Activated naive CD4-positive, alpha-beta T cell treated with anti-CD3 and anti-CD28 coated beads for 36 hours (primary cell): ENCODE results near the gene OR6C4. TPM values are rescaled to one million over a fixed set of nuclear protein-coding genes. Genes with fewer than 3 reads are reported as not detected.
"Not testable (repeated sequence)": the region's sequence is repeated elsewhere in the genome, so short reads cannot be mapped to it uniquely, and the experiment has no call there.

Source experiments
- CTCF ChIA-PET: fragments of 350-600 bp; sonication (Branson Sonifier 250); formaldehyde crosslinking; loops from one replicate; lab custom pipeline; 2021; ENCODE audit warnings: antibody characterized with exemption; lab: Charles Lee
- DNase-seq: peaks from one replicate; pipeline ENCODE4 v3.0.0-alpha.2; 2020
- H3K27ac Mint-ChIP-seq: one replicate; pipeline ENCODE4 v1.8.0; 2021; ENCODE audit warnings: mild to moderate bottlenecking, mixed read lengths
- H3K27me3 Mint-ChIP-seq: one replicate; pipeline ENCODE4 v1.8.0; 2021; ENCODE audit warnings: low read depth, mixed read lengths
- H3K36me3 Mint-ChIP-seq: one replicate; pipeline ENCODE4 v1.8.0; 2021; ENCODE audit warnings: low read depth, mixed read lengths
- H3K4me1 Mint-ChIP-seq: one replicate; pipeline ENCODE4 v1.8.0; 2021; ENCODE audit warnings: low read depth, mixed read lengths
- H3K4me3 Mint-ChIP-seq: one replicate; pipeline ENCODE4 v1.8.0; 2021; ENCODE audit warnings: mild to moderate bottlenecking, moderate library complexity, mixed read lengths
- H3K9me3 Mint-ChIP-seq: one replicate; pipeline ENCODE4 v1.8.0; 2021; ENCODE audit warnings: mixed read lengths
- intact Hi-C: fragments of 100-400 bp; cut with micrococcal nuclease; formaldehyde crosslinking; loops from one replicate; pipeline ENCODE4 v1.15.1; 2023
- total RNA-seq, 2 experiments: library from RNA; stranded (reverse); gene quantifications; one replicate each; pipeline ENCODE4 v1.2.3, GENCODE V29; 2021

OR6C4 gene
- not detected for total RNA-seq

GRCh38 chr12:55549302-55549701, at the start of gene OR6C4:
Gene OR6C4, plus strand, starts transcription at chr12:55549602. Its CDS starts 1,625 bp downstream, at chr12:55551227.
- H3K27me3 Mint-ChIP-seq: peaks cover 22% of the 10 kb centered on the region

GRCh38 chr12:55499810-55500252, 49.6 kb upstream of the OR6C4 start:
- H3K36me3 Mint-ChIP-seq: no peaks in the 10 kb centered on the region
- CTCF ChIA-PET: interaction anchor here (0.6 kb wide), 1 partner anchor 16 kb away, joined by 6 read pairs; no protein-coding TSS in a partner anchor
- intact Hi-C loops: no loop called here
- no peak for DNase-seq
- no peak overlapping the region for H3K27ac Mint-ChIP-seq
- H3K4me1 Mint-ChIP-seq: no peaks in the 10 kb centered on the region
- no peak overlapping the region for H3K4me3 Mint-ChIP-seq
- H3K27me3 Mint-ChIP-seq: peaks cover 1% of the 10 kb centered on the region
- no peaks in the 10 kb centered on the region for H3K9me3 Mint-ChIP-seq

More at GRCh38 chr12:55549302-55549701, at the start of gene OR6C4:
- Mint-ChIP-seq H3K4me1 (no peaks in the 10 kb centered on the region), H3K36me3 (no peaks in the 10 kb centered on the region), H3K9me3 (no peaks in the 10 kb centered on the region), H3K27ac (no peak within 1 kb of the TSS), H3K4me3 (no peak within 1 kb of the TSS)
- intact Hi-C loops: no loop called here
- no peak for DNase-seq
- CTCF ChIA-PET: no interaction called here

- H3K27me3 Mint-ChIP-seq: peaks cover 6% of the 10 kb centered on the region
- DNase-seq: no peak
- no peaks in the 10 kb centered on the region for H3K36me3 Mint-ChIP-seq
- H3K27ac Mint-ChIP-seq: no peak overlapping the region
- CTCF ChIA-PET: no interaction called here
- no peak overlapping the region for H3K4me3 Mint-ChIP-seq
- H3K4me1 Mint-ChIP-seq: no peaks in the 10 kb centered on the region
- intact Hi-C loops: no loop called here
- no peaks in the 10 kb centered on the region for H3K9me3 Mint-ChIP-seq
These were observed 47.8 kb upstream of the OR6C4 start for GRCh38 chr12:55501601-55502000.

- Mint-ChIP-seq H3K9me3 (no peaks in the 10 kb centered on the region), H3K36me3 (no peaks in the 10 kb centered on the region), H3K27ac (no peak overlapping the region), H3K27me3 (peaks cover 17% of the 10 kb centered on the region), H3K4me1 (no peaks in the 10 kb centered on the region), H3K4me3 (no peak overlapping the region)
- peak; percentile 10 for DNase-seq
- intact Hi-C loops: no loop called here
- CTCF ChIA-PET: no interaction called here
These were observed 33.7 kb upstream of the OR6C4 start for GRCh38 chr12:55515696-55516095.

- Mint-ChIP-seq H3K27ac (no peak overlapping the region), H3K27me3 (peaks cover 20% of the 10 kb centered on the region), H3K9me3 (no peaks in the 10 kb centered on the region), H3K4me3 (no peak overlapping the region), H3K36me3 (no peaks in the 10 kb centered on the region), H3K4me1 (no peaks in the 10 kb centered on the region)
- DNase-seq: no peak
- intact Hi-C loops: no loop called here
- CTCF ChIA-PET: no interaction called here
These were observed 33.0 kb upstream of the OR6C4 start for GRCh38 chr12:55516391-55516790.

- H3K9me3 Mint-ChIP-seq, H3K27ac Mint-ChIP-seq, H3K4me1 Mint-ChIP-seq, CTCF ChIA-PET, intact Hi-C loops, H3K36me3 Mint-ChIP-seq, DNase-seq, H3K4me3 Mint-ChIP-seq: not testable (repeated sequence)
- H3K27me3 Mint-ChIP-seq: peaks cover 26% of the 10 kb centered on the region
These were observed 1.2 kb upstream of the OR6C4 start for GRCh38 chr12:55548235-55548634.

GRCh38 chr12:55548756-55549155, 646 bp upstream of the OR6C4 start:
- DNase-seq: no peak
- no peak overlapping the region for H3K27ac Mint-ChIP-seq
- H3K36me3 Mint-ChIP-seq: no peaks in the 10 kb centered on the region
- no peaks in the 10 kb centered on the region for H3K9me3 Mint-ChIP-seq
- intact Hi-C loops: no loop called here
- H3K4me3 Mint-ChIP-seq: no peak overlapping the region
- CTCF ChIA-PET: no interaction called here
- no peaks in the 10 kb centered on the region for H3K4me1 Mint-ChIP-seq
- peaks cover 22% of the 10 kb centered on the region for H3K27me3 Mint-ChIP-seq

GRCh38 chr12:55554296-55554695, 4.9 kb downstream of the OR6C4 start:
- Mint-ChIP-seq H3K27me3 (peaks cover 3% of the 10 kb centered on the region), H3K4me3 (no peak overlapping the region), H3K27ac (no peak overlapping the region), H3K36me3 (no peaks in the 10 kb centered on the region), H3K9me3 (peaks cover 15% of the 10 kb centered on the region), H3K4me1 (no peaks in the 10 kb centered on the region)
- DNase-seq: no peak
- CTCF ChIA-PET: no interaction called here
- intact Hi-C loops: no loop called here

- H3K4me1 Mint-ChIP-seq, H3K27ac Mint-ChIP-seq, H3K36me3 Mint-ChIP-seq, DNase-seq, CTCF ChIA-PET, H3K4me3 Mint-ChIP-seq, intact Hi-C loops: not testable (repeated sequence)
- H3K27me3 Mint-ChIP-seq: peaks cover 14% of the 10 kb centered on the region
- H3K9me3 Mint-ChIP-seq: peaks cover 29% of the 10 kb centered on the region
These were observed 20.7 kb downstream of the OR6C4 start for GRCh38 chr12:55570060-55570459.

- DNase-seq, CTCF ChIA-PET, H3K27ac Mint-ChIP-seq, H3K36me3 Mint-ChIP-seq, H3K4me1 Mint-ChIP-seq, H3K4me3 Mint-ChIP-seq, intact Hi-C loops: not testable (repeated sequence)
- peaks cover 12% of the 10 kb centered on the region for H3K27me3 Mint-ChIP-seq
- peaks cover 29% of the 10 kb centered on the region for H3K9me3 Mint-ChIP-seq
These were observed 21.3 kb downstream of the OR6C4 start for GRCh38 chr12:55570689-55571088.

- Mint-ChIP-seq H3K27ac (no peak within 1 kb of the TSS), H3K36me3 (peaks cover 5% of the 10 kb centered on the region), H3K4me3 (no peak within 1 kb of the TSS), H3K9me3 (peaks cover 28% of the 10 kb centered on the region), H3K4me1 (no peaks in the 10 kb centered on the region), H3K27me3 (peaks cover 12% of the 10 kb centered on the region)
- intact Hi-C loops: no loop called here
- CTCF ChIA-PET: no interaction called here
- no peak for DNase-seq
These were observed 22.8 kb downstream of the OR6C4 start, which contains the start of gene OR2AP1 for GRCh38 chr12:55572168-55572567. Gene OR2AP1, plus strand, starts transcription at chr12:55572468. Its CDS starts 1,947 bp downstream, at chr12:55574415.

GRCh38 chr12:55582066-55582465, 32.7 kb downstream of the OR6C4 start:
- no peak for DNase-seq
- intact Hi-C loops: no loop called here
- H3K27me3 Mint-ChIP-seq: peaks cover 20% of the 10 kb centered on the region
- H3K9me3 Mint-ChIP-seq: peaks cover 7% of the 10 kb centered on the region
- CTCF ChIA-PET: interaction anchor here (0.6 kb wide), 1 partner anchor 446 kb away, joined by 3 read pairs; no protein-coding TSS in a partner anchor
- no peaks in the 10 kb centered on the region for H3K36me3 Mint-ChIP-seq
- H3K27ac Mint-ChIP-seq: no peak overlapping the region
- H3K4me1 Mint-ChIP-seq: no peaks in the 10 kb centered on the region
- H3K4me3 Mint-ChIP-seq: no peak overlapping the region

- intact Hi-C loops: no loop called here
- Mint-ChIP-seq H3K36me3 (no peaks in the 10 kb centered on the region), H3K9me3 (no peaks in the 10 kb centered on the region), H3K4me1 (no peaks in the 10 kb centered on the region), H3K4me3 (no peak overlapping the region), H3K27ac (no peak overlapping the region), H3K27me3 (peaks cover 22% of the 10 kb centered on the region)
- DNase-seq: no peak
- CTCF ChIA-PET: interaction anchor here (0.6 kb wide), 1 partner anchor 34 kb away, joined by 3 read pairs; no protein-coding TSS in a partner anchor
These were observed 36.4 kb downstream of the OR6C4 start for GRCh38 chr12:55585817-55586216.
